Measurements from ENCODE around the gene SHC1.

Gene SHC1

DNA sequence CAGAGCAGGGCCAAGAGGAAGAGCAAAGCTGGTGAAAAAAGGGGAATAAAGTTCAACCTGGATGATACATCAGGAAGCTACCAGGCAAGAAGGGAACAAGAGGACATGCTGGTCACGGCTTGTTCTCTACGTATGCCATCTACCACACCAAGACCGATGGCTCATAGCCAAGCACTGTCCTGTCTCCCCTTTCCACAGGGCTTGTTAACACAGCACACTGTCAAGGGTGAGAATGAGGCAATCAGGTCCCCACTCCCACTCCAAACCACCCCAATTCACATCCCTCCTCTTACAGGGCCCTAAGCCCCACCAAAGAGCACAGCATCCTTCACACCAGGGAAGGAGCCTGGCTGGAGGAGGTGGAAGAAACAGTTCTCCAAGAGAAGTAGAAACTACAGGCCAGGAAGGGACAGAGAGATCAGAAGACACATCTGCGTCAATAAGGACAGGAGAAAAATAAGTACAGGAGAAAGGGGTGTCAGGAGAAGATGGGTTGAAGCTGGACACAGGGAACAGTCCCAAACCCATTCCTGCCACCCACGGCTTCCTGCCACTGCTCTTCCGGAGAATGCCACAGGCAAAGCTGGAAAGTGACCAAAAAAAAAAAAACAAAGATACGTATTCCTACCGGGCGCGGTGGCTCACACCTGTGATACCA, 923 bp upstream of the SHC1 start:
- DNase-seq: no peak

DNA sequence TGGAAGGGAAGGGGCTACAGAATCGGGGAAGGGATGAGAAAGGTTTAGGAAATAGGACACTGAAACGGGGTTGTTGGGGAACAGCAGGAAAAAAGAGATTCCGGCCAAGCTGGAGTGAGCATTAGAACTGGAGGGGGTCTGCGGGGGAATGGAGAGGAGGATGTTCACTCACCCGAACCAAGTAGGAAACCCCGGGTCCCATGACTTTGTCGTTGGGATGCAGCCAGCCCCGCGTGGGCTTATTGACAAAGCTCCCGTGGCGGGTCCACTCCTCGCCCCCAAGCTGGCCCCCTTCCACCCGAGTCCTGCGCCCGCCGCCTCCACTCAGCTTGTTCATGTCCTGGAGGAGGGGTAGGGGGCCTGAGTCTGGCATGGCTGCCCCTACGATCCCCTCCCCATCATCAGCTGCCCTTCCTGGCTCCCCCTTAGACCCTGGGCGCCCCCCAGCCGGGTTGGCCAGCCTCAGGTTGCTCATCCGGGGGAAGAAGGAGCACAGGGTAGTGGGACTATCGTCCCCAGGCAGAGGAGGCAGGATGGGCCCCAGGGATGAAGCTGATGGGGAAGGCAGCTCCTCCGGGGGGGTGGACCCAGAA, 591 bp downstream of the SHC1 start:
- DNase-seq: no peak

DNA sequence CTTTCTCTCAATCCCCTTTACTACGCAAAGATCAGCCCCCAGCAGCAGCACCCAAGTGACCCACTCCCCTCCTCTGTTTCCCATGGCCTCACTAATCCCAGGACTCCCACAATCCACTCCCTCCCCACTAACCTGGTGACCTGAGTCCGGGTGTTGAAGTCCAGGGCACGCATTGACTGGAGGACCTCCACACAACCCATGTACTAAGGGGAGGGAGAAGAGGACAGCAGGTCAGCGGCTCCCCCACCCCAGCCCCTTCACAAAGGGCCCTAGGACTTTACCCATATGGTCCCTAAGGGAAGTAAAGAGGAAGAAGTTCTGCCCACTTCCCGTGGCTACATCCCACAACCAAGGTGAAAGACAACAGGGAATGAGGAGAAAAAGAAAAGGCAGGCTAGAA, 1.3 kb downstream of the SHC1 start:
- DNase-seq: no peak

DNA sequence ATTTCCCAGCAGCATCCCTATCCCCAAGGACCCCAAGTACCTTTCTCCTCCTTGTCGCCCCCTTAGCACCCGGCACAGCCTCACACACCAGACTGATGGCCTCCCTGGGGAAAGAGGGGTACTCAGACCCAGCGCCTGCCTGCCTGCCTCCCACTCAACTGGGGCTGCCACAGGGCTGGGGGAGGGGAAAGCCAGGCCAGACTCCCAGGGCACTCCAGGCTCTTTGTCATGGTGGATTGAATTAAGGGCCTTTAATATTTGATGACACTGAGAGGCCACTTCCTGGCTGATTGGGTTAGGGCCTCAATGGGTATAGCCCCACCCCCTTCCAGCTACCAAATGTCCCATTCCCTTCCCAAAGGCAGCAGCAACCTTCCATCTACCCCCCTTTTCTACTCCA, 1.8 kb downstream of the SHC1 start:
- peak; percentile 80 for DNase-seq

DNA sequence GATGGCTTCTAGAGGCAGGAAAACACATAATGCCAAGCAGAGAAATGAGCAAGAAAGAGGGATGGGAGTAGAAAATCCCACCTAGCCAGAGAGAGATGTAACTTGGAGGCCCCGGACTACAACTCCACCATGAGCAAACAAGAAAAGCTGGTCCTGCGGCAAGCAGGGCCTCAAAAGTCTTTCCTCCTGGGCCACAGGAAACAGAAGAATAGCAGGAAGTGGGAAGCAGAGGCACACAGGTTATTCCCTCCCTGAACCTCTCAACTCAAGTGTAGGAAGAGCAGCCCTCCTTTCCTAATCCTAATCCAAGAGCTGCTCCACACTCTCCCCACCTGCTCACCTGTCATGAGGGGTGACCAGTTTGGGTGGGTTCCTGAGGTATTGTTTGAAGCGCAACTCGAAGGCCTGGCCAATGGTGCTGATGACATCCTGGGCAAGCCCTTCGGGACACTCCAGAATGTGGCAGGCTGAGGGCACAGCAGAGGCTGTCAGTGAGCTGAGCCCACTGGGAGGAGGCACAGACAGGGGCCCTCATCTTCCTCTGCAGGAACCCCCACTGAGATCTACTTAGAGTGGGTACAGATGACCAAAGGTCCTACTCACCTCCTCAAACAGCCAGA, 3.1 kb downstream of the SHC1 start:
- no peak for DNase-seq

DNA sequence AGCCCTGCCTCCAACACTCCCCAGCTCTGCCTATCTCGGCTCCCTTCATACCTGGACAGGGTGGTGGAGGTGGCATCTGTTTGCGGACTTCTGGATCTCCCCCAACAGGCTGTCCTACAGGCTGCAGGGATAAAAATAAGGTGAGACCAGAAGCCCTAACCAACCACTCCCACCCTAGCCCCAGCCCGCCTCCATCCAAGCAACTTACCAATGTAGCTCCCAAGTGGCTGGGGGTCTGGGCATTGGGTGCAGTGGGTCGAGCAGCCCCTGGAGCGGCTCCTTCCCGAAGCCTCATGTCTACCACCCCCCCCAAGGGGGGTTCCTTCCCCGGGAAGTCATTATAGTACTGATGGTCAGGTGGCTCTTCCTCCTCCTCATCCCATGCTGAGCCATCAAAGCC, 4.4 kb downstream of the SHC1 start:
- no peak for DNase-seq

DNA sequence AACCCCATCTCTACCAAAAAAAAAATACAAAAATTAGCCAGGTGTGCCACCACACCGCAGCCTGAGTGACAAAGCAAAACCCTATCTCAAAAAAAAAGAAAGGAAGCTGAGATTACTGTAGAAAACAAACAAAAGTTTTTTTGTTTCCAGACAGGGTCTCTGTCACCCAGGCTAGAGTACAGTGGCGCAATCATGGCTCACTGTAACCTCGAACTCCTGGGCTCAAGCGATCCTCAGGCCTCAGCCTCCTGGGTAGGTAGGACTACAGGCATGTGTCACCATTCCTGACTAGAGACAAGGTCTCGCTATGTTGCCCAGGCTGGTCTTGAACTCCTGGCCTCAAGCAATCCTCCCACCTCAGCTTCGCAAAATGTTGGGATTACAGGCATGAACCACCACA, 6.2 kb downstream of the SHC1 start:
- no peak for DNase-seq

DNA sequence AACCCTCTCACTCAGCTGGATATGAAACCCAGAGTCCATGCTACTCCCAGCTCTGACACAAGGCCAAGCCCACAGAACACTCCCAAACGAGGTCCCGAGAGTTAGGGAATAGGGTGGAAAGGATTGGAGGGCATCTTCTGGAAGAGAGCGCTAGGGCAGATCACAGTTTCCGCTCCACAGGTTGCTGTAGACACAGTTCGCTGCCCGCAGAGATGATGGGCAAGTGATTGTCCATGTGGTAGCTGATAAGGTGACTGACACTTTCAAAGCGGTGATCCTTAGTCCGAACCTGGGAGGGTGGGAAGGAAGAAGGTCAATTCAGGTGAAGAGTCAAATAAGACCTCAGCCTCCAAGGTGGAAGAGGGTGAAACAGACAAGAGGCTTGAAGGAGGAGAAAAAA, 6.9 kb downstream of the SHC1 start:
- no peak for DNase-seq

DNA sequence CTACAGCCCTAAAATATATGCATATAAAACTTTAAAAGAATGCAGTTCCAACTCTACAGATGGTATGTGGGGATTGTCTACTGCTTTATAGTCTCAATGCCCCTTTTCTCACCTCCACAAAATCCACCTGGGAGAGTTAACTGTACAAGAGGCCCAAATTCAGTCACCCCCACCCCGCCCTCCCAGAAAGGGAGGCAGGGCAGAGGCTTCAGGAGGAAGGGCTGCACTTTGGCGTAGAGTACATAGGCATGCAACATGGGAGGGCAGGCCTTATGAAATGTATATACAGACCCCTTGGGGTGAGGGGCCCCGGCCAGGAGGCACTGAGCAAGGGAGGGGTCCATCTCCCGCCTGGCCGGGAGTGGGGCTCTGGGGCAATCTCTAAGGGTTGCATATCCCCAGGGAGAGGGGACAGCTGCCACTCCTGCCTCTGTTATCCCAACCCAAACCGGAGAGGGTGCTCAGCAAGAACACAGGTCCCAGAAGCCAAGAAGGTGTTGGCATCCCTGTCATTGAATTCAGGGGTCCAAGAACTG, 7.7 kb downstream of the SHC1 start:
- no peak for DNase-seq

DNA sequence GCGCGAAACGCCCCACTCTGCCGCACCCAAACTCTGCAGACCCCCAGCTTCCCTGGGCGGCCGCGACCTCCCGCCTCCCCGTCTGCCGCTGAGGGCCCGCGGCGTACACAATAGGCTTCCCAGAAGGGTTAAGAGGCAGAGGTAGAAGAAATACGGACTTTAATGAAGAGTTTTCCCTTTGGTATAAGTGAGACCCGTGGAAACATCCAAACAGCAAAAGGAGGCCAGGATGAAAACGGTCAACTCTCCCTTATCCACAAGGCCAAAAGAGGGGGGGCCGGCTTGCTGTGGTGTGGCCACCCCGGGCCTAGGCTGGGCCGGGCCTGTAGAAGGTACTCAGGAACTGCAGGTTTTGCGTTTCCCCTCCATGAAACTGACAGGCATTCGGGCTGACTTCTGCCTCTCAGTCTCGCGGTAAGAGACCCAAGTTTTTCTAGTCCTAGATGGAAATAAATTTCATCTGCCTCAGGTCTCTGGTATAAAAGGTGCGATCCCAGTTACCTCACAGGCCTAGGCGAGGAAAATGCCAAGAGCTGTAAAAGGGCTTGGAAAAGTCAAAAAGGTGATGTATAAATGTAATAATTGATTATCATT, 8.3 kb downstream of the SHC1 start:
- DNase-seq: peak; percentile 36

DNA sequence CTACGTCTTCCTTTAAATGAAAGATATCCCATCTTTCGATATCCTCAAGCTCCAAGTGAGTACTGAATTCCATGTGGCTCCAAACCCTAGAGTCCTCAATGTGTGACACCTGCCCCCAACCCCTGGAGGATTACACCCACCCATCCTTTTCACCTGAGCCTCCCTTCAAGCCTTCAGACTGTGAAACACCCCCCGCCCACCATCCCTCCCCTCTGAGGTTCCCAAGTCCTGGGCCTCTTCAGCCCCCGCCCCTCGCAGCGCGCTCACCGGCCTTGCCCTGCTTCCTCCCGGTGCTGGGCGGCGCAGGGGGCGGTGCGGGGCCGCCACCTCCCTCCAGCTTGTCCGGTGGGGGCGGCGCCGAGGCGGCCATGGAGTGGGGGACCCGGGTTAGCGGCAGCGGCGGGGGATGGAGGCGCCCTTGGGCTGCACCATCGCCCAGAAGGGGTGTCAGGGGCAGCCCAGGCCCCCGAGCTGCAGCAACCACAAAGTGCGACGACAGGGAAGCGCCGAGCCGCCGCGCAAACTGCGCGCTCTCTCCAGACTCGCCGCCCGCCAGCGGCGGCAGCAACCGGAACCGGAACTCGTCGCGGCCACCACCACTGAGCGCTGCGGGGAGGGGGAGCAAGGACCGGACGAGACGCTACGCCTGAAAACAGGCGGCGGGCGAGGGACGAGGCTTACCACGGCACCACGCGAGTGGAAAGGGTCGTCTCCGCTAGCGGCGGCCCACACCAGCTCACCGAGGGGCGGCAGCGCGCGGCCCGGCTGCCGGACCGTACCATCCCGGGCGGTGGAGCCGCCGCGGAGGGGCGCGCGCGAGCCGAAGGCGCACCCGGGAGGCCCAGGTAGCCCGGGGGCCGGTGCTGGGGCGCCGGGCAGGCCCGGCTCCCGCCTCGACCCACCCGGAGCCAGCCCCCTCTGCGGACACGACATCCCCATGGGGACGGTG, 9.1 kb downstream of the SHC1 start, which contains the start of gene PYGO2:
Gene PYGO2, minus strand, starts transcription at position 576 of the 949 bp plus-strand sequence. Its CDS starts 206 bp downstream, at position 370.
- peak; percentile 78 for DNase-seq

DNA sequence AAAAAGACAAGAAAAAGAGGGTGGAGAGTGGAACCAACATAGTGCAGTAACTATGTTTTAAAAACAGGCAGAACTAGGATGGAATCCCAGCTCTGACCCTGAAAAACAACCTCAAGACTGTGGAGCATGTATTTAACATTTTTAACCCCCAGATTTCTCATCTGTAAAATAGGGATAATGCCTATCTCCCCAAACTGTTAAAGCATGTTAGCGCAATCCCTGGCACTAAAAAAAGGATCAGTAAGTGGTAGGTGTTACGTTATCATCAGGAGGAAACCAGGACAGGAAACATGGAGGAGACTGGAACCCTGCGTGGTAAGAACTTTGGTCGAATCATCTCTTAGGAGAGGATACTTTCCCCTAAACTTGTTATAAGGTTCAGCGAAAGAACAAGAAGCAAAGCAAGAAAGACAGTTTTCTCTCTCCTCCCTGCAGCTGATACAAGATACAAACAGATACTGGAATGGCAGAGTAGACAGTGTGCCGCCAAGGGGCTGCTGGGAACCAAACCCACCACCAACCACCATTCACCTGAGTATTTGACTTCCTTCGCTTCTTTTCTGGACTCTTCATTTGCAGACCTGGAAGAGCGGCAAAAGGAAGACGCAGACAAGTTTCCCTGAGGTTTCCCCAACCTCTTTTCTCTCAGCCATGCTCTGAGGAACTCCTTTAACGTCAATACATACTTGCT, 10.0 kb downstream of the SHC1 start:
- no peak for DNase-seq

DNA sequence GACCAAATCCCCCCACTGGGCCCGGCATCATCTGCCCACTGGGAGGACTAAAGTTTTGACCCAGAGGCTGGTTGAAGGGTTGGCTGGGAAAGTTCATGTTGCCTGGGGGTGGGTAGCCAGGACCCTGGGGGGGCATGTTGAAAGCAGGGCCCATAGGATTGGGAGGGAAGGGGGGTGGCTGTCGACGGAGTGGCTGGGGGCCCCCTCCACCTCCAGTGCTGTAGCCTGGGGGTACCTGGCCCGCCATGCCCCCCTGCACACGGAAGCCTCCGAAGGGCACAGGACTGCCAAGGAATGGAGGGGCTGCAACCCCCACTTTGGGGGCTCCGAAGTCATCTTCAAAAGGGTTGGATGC, 11.1 kb downstream of the SHC1 start:
- DNase-seq: no peak

DNA sequence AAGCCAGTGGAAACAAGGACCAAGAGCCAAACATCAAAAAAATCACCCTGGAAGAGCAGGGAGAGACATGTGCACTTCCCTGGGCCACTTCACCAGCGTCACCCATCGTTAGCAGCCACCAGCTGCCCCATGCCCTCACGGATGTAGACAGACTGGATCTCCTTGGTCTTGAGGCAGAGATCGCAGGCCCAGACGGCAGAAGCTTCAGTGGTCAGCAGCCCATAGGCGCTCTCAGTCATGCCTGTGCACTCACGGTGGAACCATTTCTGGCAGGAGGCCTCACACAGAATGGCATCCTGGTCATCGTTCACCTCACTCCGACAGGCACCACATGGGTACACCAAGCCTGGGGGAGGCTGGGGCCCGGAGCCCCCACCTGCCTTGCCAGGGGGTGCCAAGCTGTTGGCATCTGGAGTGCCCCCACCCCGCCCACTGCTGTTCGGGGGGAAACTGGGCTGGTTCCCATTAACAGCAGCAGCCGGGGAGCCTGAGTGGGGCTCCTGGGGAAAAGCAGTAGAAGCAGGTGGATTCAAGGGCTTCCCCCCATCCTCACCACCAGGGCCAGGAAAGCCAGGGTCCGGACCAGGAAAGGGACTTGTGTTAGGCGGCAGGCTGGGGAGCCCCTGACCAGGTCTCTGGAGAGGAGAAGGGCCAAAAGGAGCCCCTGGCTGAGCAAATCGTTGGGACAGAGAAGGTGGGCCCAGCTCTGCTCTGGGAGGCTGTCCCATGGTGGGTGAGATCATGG, 11.7 kb downstream of the SHC1 start:
- no peak for DNase-seq

DNA sequence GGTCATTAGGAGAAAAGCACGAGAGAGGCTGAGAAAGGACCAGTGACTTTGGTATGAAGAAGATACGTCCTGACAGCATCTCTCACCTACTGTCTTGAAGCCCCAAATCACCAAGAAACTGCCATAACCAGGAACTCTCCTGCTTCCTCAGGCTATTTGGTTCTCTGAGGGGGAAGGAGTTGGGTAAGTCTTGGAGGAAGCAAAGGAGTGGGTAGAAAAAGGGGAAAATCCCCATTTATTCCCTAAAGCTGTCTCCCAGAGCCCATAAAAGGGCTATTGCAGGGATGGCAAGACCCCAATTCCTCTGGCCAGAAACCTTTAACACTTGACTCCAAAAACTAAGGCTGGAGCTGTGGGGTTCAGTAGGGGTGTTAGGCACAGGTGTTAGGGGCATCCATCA, 12.5 kb downstream of the SHC1 start:
- no peak for DNase-seq

DNA sequence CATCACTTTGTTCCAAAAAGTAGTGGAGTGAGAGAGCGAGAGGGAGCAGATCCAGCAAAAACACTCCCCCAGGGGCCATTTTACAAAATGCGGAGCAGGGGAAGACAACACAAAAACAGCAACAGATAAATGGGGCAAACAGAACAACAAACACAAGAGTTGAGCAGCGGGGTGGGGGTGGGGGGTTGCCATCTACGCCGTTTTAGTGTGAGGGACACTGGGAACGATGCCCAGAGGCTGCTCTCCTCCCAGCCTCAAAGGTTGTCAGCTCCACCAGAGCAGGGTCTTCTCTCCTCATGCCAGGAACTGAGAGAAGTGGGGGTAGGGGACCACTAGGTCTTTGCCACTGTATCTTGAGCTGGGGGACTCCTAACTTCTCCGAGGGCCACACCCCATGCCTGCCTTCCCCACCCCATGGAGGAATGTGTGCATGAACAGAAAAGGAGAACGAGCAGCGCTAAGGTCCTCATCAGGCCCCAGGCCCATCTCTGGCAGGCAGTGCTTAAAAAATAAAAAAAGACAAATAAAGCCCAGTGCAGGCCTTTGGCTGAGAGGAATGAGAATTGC, 13.4 kb downstream of the SHC1 start:
- no peak for DNase-seq

DNA sequence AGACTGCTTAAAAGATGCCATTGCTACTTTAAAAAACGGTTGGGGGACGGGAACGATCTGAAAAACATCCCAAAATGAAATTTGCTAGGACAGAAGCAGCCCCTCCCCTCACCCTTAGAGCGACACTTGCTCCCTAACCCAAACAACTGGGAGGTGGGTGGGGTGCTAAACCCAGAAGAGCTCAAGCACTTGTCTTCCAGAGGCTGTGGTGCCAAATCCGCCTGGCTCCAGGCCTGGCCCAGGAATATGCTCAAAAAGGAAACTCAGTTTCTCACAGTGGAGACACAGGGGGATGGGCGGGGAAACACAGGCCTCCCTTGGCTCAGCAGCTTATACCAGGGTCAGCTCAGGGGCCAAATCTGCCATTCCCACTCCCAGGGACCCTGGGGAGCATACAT, 14.0 kb downstream of the SHC1 start:
- no peak for DNase-seq

DNA sequence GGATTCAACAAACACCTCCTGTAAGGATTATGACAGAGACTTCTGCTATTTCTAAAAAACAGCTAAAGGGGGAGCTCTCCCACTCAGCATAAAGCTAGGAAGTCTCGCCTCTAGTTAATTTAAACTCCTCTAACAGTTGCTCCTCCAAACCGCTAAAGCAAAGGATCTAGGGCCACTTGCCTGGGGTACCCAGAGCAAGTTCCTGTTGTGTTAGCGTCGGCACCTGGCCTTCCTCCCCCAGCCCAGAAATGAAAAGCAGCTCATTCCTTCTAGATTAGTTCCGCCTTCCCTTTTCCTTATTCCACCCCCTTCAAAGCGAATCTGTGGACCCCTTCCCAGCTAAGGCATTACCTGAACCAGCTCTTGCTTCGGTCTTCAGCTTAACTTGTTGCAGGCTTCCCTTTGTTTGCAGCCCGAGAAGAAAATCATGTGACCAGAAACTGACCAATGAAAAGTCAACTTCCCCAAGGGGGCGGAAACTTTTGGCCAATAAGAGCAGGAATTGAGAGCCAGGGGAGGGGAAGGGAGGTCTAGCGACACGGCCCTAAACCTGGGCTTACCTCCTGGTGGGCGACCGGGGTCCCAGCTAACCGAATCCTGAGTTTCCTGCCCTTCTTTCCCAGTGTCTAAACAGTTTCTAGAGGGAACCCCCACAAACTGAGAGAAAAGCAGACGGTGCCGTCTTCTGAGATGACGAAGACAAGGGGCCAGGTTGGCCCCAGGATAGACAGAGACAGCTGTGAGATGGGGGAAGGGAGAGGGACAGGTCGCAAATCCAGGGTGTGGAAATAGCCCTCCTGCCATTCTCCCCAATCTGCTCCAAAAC, 14.6 kb downstream of the SHC1 start, which contains the start of gene PBXIP1:
Gene PBXIP1, minus strand, starts transcription at position 382 of the 826 bp plus-strand sequence. CDS start 2,378 bp downstream, outside the sequence.
- DNase-seq: peak; percentile 95

DNA sequence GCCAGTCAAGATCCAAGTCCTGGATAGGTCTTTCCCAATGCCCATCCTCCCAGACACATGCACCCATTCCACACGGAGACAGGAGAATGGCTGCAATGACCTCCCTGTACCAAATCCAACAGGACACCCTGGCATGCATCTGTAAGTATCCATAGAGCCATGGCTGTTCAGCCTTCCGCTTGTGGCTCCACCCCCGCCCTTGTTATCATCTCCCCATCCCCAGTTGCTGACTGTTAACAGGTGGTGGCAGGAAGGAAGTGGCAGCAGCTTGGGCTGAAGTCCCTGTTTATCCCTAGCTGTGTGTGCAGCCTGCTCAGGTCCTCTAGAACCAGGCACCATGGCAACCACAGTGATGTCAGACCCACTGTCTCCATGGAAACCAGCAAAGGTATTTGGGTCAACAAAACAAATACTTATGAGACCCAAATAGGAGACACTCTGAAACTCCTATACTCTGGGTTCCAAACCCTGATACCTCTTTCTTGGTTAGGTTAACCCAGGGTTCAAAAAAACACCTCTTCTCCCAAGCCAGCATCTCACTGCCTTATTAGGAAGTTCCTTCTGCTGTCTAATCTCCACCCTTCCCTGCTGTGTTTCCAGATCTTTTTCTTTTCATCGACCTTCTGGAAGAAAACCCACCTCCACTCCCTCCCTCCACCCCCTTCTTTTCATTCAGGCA, 15.4 kb downstream of the SHC1 start:
- DNase-seq: peak; percentile 63

All from NCI-H510A treated with DMSO at 0.1 percent for 48 hours (cell line).